K562 (cell line): ENCODE data around the gene SERPING1. TPM values are rescaled to one million over a fixed set of nuclear protein-coding genes. Genes with fewer than 3 reads are reported as not detected.

Experiments used
- ARNT ChIP-seq, 2 experiments: fragments of 450-650 bp; IDR thresholded peaks; 2 replicates each; pipeline ENCODE4 v1.6.1; 2016; ENCODE audit warnings: mild to moderate bottlenecking in 1 of 2
- ATF6 ChIP-seq: sonication (generic); formaldehyde crosslinking; IDR thresholded peaks from 2 replicates; pipeline ENCODE4 v1.4.0; 2020; ENCODE audit warnings: mild to moderate bottlenecking, missing genetic modification reagents
- CBFA2T2 ChIP-seq: fragments of 450-650 bp; conservative IDR thresholded peaks from 2 replicates; pipeline ENCODE4 v1.6.1; 2017; ENCODE audit warnings: mild to moderate bottlenecking
- FOXK2 ChIP-seq, 2 experiments: fragments of 450-650 bp; IDR thresholded peaks in 1 of 2; conservative IDR thresholded peaks in 1 of 2; 2 replicates each; pipeline ENCODE4 v1.6.1; 2016; ENCODE audit warnings: low read depth in 2 of 2, mild to moderate bottlenecking in 1 of 2
- GABPB1 ChIP-seq: sonication (generic); formaldehyde crosslinking; IDR thresholded peaks from 2 replicates; pipeline ENCODE4 v1.8.0; 2022; ENCODE audit warnings: mild to moderate bottlenecking, missing genetic modification reagents
- HDAC3 ChIP-seq: fragments of 450-650 bp; IDR thresholded peaks from 2 replicates; pipeline ENCODE4 v1.6.1; 2018; ENCODE audit warnings: borderline replicate concordance, mild to moderate bottlenecking, moderate library complexity; ENCODE audit not compliant: partially characterized antibody
- NFIC ChIP-seq: fragments of 450-650 bp; IDR thresholded peaks from 2 replicates; pipeline ENCODE4 v1.6.1; 2017; ENCODE audit warnings: mild to moderate bottlenecking, inconsistent platforms
- SMARCB1 ChIP-seq: IDR thresholded peaks from 2 replicates; pipeline ENCODE4 v1.6.1; 2011; ENCODE audit warnings: improper control_type of control experiment, low read depth; ENCODE audit not compliant: insufficient read length
- SPI1 ChIP-seq: IDR thresholded peaks from 2 replicates; pipeline ENCODE4 v1.6.1; 2011; ENCODE audit warnings: low read depth, low read length, control low read depth, borderline replicate concordance
- STAG1 ChIP-seq: sonication (generic); formaldehyde crosslinking; IDR thresholded peaks from 2 replicates; pipeline ENCODE4 v1.5.0; 2020; ENCODE audit warnings: missing genetic modification reagents, borderline replicate concordance
- ZNF174 ChIP-seq: fragments of 250-450 bp; sonication (Bioruptor Pico); IDR thresholded peaks from 2 replicates; pipeline ENCODE4 v1.4.0; 2020; ENCODE audit warnings: mild to moderate bottlenecking
- polyA plus RNA-seq, 8 experiments: library from polyadenylated mRNA; depleted of rRNA in 4 of 8; stranded (reverse) in 5 of 8; unstranded in 3 of 8; fragments of >200 nt; fragmentation: Nextera tagmentation in 2 of 8; fragmentation: Illumina TruSeq in 1 of 8; extraction: Ambion mirVana in 2 of 8; extraction: Trizol in 1 of 8; gene quantifications; 2 replicates each; pipeline versions ENCODE4 v1.2.1 to v1.2.3, GENCODE V29; 2011 to 2014; ENCODE audit warnings: inconsistent platforms in 1 of 8, missing spikeins in 1 of 8
- total RNA-seq, 7 experiments: library from RNA; depleted of rRNA in 6 of 7; stranded (reverse); fragments of >200 nt in 6 of 7; fragmentation: Illumina TruSeq in 2 of 7; extraction: Trizol in 2 of 7; gene quantifications; 2 replicates each; pipeline versions ENCODE4 v1.2.1 to v1.2.3, GENCODE V29; 2011 to 2021; ENCODE audit warnings: low replicate concordance in 1 of 7
- TF ChIP-seq, protein P1 (sequence below): sonication (generic); IDR thresholded peaks from 2 replicates; pipeline ENCODE4 v1.6.1; 2016
- TF ChIP-seq, protein P2 (sequence below), 3 experiments: fragments of 200-800 bp in 1 of 3; sonication (Bioruptor generic) in 1 of 3; sonication (generic) in 1 of 3; formaldehyde crosslinking in 1 of 3; IDR thresholded peaks; 2 replicates each; pipeline versions ENCODE4 v1.6.1 to v1.8.0; 2016 to 2022; ENCODE audit warnings: mild to moderate bottlenecking in 2 of 3, missing compliant biosample characterization in 2 of 3, missing genetic modification characterization in 2 of 3, missing genetic modification reagents in 1 of 3
- TF ChIP-seq, protein P3 (sequence below): sonication (generic); formaldehyde crosslinking; IDR thresholded peaks from 2 replicates; pipeline ENCODE4 v1.8.0; 2023; ENCODE audit warnings: missing genetic modification reagents, mild to moderate bottlenecking, borderline replicate concordance

The SERPING1 gene
- total and polyA plus RNA-seq, 9 of the 15 experiments (the other 6 are each of a cell fraction or from before 2014, with no cell fraction given): 0.10 to 1.00 (median 0.21) TPM; not detected in 2

- TF ChIP-seq, protein P1, sequence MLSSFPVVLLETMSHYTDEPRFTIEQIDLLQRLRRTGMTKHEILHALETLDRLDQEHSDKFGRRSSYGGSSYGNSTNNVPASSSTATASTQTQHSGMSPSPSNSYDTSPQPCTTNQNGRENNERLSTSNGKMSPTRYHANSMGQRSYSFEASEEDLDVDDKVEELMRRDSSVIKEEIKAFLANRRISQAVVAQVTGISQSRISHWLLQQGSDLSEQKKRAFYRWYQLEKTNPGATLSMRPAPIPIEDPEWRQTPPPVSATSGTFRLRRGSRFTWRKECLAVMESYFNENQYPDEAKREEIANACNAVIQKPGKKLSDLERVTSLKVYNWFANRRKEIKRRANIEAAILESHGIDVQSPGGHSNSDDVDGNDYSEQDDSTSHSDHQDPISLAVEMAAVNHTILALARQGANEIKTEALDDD: peak; percentile 54; the same call in 1 of the 2 replicates
- TF ChIP-seq NFIC (peak; percentile 95), STAG1 (CRISPR knock-in tag) (no peak), ZNF174 (CRISPR knock-in tag) (no peak), HDAC3 (peak; percentile 85), CBFA2T2 (peak; percentile 99), SMARCB1 (peak; percentile 59), GABPB1 (peak; percentile 46; the same call in 1 of the 2 replicates), ATF6 (CRISPR knock-in tag) (no peak), ARNT (IDR thresholded peaks at IDR 0.05) (peak; percentile 82 to 93; a peak in 3 of 4 replicates), FOXK2 (conservative IDR thresholded peaks at IDR 0.05 in 1 of 2, IDR thresholded peaks at IDR 0.05 in 1 of 2; ENCODE audit: low read depth in 2 of 2) (no peak), SPI1 (no peak)
- TF ChIP-seq, protein P2, sequence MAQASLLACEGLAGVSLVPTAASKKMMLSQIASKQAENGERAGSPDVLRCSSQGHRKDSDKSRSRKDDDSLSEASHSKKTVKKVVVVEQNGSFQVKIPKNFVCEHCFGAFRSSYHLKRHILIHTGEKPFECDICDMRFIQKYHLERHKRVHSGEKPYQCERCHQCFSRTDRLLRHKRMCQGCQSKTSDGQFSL (CRISPR knock-in tag; IDR thresholded peaks at IDR 0.05): peak; percentile 56; the same call in 1 of the 2 replicates
- TF ChIP-seq, protein P2 (tag; IDR thresholded peaks at IDR 0.05): no peak
- TF ChIP-seq, protein P3, sequence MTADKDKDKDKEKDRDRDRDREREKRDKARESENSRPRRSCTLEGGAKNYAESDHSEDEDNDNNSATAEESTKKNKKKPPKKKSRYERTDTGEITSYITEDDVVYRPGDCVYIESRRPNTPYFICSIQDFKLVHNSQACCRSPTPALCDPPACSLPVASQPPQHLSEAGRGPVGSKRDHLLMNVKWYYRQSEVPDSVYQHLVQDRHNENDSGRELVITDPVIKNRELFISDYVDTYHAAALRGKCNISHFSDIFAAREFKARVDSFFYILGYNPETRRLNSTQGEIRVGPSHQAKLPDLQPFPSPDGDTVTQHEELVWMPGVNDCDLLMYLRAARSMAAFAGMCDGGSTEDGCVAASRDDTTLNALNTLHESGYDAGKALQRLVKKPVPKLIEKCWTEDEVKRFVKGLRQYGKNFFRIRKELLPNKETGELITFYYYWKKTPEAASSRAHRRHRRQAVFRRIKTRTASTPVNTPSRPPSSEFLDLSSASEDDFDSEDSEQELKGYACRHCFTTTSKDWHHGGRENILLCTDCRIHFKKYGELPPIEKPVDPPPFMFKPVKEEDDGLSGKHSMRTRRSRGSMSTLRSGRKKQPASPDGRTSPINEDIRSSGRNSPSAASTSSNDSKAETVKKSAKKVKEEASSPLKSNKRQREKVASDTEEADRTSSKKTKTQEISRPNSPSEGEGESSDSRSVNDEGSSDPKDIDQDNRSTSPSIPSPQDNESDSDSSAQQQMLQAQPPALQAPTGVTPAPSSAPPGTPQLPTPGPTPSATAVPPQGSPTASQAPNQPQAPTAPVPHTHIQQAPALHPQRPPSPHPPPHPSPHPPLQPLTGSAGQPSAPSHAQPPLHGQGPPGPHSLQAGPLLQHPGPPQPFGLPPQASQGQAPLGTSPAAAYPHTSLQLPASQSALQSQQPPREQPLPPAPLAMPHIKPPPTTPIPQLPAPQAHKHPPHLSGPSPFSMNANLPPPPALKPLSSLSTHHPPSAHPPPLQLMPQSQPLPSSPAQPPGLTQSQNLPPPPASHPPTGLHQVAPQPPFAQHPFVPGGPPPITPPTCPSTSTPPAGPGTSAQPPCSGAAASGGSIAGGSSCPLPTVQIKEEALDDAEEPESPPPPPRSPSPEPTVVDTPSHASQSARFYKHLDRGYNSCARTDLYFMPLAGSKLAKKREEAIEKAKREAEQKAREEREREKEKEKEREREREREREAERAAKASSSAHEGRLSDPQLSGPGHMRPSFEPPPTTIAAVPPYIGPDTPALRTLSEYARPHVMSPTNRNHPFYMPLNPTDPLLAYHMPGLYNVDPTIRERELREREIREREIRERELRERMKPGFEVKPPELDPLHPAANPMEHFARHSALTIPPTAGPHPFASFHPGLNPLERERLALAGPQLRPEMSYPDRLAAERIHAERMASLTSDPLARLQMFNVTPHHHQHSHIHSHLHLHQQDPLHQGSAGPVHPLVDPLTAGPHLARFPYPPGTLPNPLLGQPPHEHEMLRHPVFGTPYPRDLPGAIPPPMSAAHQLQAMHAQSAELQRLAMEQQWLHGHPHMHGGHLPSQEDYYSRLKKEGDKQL (CRISPR knock-in tag): 0 out of 2 replicates have a peak, but pooled peaks have one; percentile 58
Observed at GRCh38 chr11:57647960-57648800, 50.7 kb downstream of the SERPING1 start (continued).
